IPS-18c (cell line): ENCODE results near the gene TIMM17B.

ENCODE experiments used
- H3K4me3 ChIP-seq: 2 replicates; pipeline ENCODE4 v1.7.0; 2013; ENCODE audit warnings: low read depth, mild to moderate bottlenecking, low read length, moderate library complexity; ENCODE audit not compliant: insufficient read depth
- H3K9me3 ChIP-seq: one replicate; pipeline ENCODE4 v1.6.1; 2013; ENCODE audit warnings: mild to moderate bottlenecking, low read length, moderate library complexity; ENCODE audit not compliant: control insufficient read depth, insufficient read depth

The TIMM17B gene

DNA sequence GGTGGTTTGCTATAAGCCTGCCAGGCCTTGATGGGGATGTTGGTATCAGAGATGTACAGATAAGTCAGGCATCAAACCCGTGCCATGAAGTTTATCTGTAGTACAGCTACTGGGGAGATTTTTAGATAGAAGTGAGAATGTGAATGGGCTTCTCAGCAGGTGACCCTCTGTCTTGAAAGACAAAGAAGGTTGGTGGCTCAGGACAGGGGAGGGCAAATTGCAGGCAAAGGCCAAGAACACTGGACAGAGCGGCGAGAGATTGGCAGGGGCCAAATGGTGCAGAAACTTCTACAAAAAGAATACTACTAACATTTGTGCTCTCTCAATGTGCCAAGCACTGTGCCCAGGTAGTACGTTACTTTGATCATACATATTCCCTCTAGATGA lies 23.1 kb upstream of the TIMM17B start:
- Histone ChIP-seq H3K9me3 (peaks cover 13% of the 10 kb centered on the region), H3K4me3 (no peak overlapping the region)

DNA sequence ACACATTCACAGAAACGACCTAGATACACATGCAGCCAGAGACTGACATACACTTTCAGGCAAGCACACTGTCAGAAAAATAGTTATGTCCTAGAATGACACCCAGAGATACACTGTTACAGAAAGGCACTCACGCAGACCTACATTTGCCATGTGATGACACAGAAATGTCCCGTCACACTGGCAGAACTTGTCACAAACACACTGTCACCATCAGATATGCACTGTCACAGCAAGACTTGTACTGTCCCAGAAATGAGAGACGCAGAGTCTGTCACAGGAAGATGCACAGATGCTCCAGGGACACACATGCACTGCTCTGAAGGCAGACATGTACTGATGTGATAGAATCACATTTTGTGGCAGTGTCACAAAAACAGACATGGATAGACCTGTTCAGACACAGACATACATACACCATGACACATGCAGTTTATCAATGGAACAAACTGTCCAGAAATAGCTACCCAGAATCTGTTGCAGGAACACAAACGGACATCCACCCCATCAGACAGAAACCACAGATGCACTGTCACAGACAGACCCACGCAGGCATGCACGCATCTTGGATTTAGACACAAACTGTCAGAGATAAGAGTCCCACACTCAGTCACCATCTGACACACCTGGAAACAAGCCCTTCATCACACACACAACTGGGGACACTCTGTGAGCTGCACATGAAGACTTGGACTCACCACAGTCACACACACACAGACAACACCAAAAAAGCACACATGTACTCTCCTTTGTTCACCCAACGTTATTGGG lies 22.6 kb upstream of the TIMM17B start:
- Histone ChIP-seq H3K9me3 (peaks cover 11% of the 10 kb centered on the region), H3K4me3 (peak overlapping the region; percentile 47; the same call in 1 of the 2 replicates)

DNA sequence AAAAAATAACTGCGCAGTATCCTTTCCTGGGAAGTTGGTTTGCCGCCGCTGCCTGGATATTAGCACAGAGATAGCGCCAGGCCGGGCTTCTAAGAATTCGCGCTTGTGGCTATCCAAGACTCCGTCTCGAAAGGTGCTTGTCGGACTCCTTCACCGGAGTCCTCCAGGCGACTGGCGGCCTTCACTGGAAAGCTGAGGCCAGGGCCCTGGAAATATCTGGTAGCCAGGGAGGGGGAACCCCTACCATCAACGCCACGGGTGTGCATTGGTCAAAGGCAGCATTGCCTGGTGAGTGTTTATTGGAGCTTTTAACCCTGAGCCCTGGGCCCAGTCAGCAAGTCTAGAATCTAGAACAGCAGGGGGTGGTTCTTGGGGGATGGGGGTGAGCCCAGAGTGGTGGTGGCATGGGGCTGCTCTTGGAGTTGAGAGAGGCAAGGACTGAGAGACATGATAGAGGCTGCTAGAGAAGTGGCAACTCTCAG lies 21.8 kb upstream of the TIMM17B start:
- H3K4me3 ChIP-seq: peak overlapping the region; percentile 47
- H3K9me3 ChIP-seq: peaks cover 11% of the 10 kb centered on the region

DNA sequence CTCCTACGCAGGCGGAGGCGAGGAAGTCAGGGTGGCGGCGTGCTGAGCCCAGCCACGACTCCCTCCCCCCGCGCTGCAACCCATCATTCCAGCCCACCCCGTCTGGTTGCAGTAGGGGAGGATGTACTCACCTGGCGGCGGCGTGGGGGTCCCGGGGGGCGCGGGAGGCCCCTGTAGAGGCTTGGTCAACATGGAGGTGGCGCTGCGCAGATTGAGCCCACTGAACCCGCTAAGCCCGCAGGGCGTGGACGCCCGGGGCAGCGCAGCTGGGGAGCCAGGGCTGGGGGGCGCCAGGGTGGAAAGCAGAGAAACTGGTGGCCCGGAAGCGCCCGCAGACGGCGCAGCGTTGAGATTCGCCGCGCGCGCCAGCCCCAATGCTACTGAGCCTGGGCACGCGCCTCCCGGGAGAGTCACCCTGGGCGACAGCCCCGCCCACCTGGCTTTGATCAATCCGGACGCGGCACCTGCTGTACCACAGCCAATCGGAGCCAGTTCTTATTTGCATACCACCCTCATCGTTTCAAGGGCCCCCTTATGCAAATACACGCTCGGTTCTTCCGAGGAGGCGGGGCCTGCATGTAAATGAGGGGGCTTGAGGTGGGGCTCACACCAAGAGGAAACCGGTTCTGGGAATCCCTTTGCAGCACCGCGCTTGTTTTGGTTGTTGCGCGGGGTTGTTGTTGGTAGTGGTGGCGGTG lies 21.2 kb upstream of the TIMM17B start, which contains the start of gene PIM2:
Gene PIM2 (minus strand): TSS at position 382 of the 698 bp plus-strand sequence. CDS start 190 bp downstream, at position 192.
- peak within 1 kb of the TSS; percentile 72 for H3K4me3 ChIP-seq
- H3K9me3 ChIP-seq: peaks cover 7% of the 10 kb centered on the region

DNA sequence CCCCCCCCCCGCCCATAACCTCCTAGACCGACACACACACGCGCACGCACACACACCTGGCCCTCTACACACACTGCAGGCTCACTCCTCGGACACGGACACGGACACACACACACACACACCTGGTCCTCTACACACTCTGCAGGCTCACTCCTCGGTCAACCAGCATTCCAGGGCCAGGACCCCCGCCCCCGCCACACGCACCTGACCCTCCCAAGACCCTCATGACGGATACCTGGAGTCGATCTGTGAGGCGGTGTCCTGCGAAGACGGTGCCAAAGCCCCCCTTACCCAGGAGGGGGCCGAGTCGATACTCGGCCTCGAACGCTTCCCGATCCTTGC lies 20.7 kb upstream of the TIMM17B start:
- Histone ChIP-seq H3K9me3 (peaks cover 7% of the 10 kb centered on the region), H3K4me3 (peak overlapping the region; percentile 72)

DNA sequence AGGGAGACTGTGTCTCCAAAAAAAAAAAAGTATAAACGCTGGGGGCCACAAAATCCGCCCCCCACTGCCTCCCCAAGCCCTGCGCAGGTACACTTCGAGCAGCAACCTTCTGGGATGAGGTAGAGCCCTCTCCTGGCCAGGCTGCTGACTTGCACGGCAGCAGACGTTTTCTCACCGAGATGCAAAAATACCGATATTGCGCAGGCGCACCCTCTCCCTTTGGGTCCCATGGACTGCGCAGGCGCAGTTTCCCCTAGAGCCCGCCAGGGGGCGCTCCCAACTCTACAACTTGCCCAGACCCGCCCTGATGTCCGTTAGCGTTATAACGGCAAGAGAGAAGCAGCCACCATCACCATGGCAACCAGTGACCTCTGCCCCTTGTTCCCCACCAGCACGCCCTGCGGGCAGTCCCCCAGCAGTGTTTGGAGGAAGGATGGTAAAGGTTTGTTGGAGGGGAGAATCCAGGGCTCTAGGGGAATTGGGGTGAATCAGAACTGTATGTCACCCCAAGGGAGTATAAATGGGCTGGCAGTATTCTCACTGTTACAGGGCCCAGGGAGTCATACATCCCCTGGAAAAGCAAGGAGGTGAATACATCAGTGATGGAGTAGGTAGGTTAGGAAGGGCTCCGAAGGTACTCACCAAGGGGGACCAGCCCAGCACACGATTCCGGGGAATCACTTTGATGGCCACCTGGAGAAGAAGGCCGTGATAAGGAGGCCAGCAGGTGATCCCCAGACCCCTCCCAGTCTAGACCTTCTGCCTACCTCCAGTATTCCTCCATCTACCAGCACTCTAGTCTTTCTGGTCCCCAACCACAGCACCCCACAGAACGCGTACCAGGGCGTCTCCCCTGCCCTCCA lies 19.8 kb upstream of the TIMM17B start:
- H3K4me3 ChIP-seq: peak overlapping the region; percentile 72

DNA sequence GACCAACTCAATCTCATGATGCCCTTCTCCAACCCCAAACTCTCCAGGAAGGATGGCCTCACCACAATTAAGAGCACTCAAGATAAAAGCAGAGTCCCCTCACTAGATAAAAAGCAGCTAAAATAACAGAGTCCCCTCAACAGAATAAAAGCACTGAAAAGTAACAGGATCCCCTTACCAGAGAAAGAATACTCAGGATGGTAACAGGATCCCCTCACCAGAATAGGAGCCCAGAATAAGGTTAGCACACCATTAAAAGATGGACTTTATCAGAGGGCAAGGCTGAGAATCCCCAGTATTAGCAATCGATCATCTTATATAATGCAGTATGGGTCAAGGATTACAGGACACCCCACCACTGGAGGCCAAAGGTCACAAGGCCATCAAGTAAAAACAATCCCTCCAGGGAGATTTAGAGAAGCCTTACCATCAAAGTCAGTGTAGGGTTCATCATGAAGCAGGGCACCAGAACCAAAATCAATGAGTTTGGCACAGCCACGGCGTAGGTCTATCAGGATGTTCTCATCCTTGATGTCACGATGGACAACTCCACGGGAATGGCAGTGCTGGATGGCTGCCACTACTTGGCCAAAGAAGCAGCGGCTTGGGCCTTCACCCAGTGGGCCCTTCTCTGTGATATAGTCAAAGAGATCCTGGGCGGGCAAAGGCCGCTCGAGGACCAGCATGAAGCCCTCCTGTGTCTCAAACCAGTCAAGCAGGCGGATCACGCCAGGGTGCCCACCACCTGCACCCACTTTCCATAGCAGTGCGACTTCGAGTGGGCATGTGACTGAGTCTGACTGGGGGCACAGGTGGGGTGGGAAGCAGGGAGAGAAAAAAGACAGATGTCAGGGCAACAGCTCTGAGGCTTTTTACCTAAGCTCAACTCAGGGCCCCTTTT lies 17.3 kb upstream of the TIMM17B start:
- peaks cover 10% of the 10 kb centered on the region for H3K9me3 ChIP-seq
- no peak overlapping the region for H3K4me3 ChIP-seq

More for the DNA sequence above, 19.8 kb upstream of the TIMM17B start:
- H3K9me3 ChIP-seq: peaks cover 4% of the 10 kb centered on the region

DNA sequence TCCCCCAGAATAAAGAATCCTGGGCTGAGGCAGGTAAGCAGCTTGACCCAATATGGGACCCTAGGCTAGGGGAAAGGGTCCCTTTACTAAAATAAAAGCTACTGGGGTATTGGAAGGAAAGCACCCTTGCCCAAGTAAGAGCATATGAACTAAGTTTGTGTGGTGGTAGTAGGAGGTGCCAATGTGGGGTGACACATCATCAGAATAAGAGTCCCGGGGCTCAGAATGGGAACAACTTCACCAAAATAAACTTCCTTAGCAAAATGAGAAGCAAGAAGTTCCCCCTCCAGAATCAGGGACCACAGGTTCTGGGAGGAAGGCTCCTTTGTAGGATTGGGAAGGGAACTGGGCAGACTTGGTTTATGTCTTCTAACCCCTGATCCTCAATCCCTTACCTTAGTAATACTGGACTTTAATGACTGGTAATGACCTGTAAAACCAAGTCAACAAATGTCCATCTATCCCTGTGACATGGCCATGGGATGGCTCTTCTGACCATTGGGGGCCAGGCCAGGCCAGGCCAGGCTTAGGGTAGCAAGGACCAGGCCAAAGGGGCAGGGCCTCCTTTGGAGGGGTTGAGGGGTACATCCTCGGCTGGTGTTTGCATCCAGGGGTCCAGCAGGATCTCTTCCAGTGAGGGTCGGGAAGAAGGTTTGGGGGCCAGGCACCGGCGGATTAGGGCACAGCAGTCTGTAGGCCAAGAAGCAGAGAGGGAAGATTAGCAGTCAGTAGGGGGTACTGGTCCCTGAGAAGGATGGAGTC lies 16.2 kb upstream of the TIMM17B start:
- Histone ChIP-seq H3K4me3 (peak overlapping the region; percentile 3; the same call in 1 of the 2 replicates), H3K9me3 (peaks cover 10% of the 10 kb centered on the region)

DNA sequence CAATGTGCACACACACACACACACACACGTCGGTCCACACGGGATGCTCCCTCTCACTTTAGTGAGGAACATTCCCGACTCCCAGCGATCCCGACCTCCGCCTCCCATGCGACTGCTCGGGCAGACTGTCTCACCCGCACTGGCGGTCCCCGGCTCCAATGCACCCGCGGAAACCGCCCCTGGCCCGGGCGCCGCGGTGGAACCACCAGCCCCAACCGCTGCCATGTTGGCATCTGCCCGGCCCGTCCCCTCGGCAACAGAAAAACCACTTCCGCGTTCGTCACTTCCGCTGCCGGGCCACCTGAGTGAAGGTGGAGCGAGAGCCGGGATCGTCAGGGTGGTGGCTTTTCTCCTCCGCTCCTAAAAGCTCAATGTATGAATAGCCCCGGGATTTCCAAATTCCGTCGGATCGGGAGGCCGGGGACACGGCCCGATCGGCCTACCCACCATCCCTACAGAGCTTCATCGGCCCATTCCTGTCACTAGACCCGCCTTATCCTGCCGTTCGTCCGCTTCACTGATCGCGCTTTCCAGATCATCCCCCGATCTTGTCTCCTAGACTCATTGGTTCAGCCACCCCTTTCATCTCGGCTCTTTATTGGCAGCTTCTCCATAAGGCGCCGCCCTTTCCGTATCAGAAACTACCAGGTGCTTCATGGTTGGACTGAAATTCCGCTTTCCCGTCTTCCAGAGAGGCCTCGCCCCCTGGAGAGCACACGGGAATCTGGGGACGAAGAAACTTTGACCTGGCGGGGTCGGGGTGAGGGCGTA lies 14.0 kb upstream of the TIMM17B start, which contains the start of gene SLC35A2:
Gene SLC35A2 (minus strand): TSS at position 235 of the 771 bp plus-strand sequence. CDS start 10 bp downstream, at position 225.
- peak within 1 kb of the TSS; percentile 64 for H3K4me3 ChIP-seq
- peaks cover 7% of the 10 kb centered on the region for H3K9me3 ChIP-seq

DNA sequence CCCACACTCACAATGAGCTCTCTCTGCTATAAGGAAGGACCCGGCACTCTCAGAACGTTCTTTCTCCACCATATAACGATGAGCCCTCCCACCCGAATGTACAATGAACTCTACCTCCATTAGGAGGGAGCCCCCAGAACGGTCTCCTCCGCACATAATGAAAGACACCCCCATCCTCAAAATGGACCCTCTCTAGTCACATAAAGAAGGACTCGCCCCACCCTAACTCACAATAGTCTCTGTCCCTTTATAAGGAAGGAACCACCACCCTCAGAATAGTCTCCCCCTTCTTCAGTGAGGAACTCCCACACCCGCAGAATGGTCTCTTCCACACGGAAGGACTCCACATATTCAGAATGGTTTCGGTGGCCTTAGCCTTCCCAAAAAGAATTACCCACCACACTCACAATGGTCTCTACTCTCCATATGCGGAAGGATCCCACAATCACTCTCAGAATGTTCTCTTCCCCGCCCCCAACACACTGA lies 13.4 kb upstream of the TIMM17B start:
- peak overlapping the region; percentile 64 for H3K4me3 ChIP-seq
- peaks cover 5% of the 10 kb centered on the region for H3K9me3 ChIP-seq

DNA sequence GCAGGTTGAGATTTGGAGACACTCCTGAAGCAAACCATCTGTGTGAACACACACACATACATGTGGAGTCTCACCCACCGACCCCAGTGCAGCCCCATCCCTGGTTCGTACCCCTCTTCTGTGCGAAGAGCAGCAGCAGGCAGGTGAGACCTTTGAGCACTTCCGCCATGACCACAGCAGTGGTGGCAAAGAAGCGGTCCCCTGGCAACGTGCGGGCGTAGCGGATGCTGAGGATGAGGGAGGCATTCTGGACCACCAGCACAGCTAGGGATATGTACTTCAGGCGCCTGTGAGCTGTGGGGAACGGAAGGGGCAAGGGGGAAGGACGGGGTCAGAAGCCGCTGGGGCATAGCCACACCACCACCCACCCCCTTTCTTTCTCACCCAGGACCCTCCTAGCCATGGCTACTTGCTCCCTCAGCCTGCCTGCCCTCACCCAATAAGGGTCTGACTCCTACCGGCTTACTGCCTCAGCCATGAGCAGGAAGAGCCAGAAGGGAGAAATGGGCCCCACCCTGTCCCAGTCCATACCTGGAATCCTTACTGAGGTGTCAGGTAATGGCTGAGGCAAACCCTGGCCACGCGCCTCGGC lies 12.2 kb upstream of the TIMM17B start:
- H3K4me3 ChIP-seq: no peak overlapping the region
- peaks cover 5% of the 10 kb centered on the region for H3K9me3 ChIP-seq

DNA sequence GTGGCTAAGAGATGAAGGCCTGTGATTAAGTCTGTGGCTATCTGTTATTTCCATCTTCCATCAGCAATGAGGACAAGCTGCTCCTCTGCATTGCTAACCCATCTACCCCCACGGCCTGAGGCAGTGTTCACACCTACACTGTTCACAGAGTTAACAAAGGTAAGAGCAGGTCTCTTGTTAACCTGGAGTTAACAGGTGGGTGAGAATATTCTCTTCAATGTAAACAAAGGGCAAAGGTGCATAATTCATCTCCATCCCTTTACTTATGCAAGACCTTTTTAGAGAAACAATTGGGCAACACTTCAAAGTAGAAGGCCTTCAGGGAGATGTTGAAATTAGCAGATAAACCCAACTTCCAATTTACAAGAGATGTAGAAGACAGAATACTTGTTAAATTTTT lies 11.0 kb upstream of the TIMM17B start:
- H3K9me3 ChIP-seq: peaks cover 5% of the 10 kb centered on the region
- no peak overlapping the region for H3K4me3 ChIP-seq

DNA sequence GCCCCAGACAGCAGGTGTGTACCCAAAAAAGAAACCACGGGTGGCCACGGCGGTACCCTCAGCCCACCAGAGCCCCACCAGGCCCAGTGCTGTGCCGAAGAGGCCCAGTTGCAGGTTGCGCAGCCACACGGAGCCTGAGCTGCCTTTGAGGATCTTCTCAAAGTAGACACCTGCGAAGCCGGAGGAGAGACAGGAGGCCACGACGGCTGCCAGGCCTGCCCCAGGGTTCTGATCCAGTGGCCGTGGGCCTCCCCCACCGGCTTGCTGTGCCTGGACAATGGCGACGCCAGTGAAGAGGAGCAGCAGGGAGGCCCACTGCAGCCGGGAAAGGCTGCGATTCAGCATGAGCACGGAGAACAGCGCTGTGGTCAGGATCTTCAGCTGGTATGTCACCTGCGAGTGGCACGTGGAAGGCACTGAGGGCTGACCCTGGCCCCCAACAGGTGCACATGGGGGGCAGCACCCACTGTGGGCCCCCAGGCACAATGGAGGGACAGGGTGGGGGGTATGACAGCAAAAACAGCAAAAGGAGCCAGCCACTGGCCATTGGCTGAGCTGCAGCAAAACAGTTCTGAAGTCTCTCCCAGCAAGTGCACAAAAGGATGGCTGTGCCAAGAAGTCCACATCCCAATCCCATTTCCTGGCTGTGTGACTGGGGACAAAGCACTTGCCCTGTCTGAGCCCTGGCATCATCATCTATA lies 7.7 kb upstream of the TIMM17B start:
- no peak overlapping the region for H3K4me3 ChIP-seq
- H3K9me3 ChIP-seq: peaks cover 10% of the 10 kb centered on the region

DNA sequence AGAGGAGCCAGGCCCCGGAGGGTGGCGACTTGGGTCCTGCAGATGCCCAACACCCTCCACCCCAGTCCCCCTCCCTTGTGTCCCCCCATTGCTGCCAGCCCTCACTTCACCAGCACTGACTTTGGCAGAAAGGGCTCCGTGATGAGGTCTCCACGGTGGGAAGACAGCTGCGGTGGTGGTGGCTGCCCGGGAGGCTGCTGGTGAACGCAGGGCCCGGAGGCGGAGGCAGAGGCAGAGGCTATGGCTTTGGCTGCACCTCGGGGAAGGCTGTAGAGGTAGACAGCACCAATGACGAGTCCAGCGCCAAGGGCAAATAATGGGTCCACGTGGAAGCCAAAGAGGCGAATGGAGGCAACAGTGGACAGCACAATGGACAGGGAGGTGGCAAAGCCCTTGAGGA lies 7.1 kb upstream of the TIMM17B start:
- peaks cover 10% of the 10 kb centered on the region for H3K9me3 ChIP-seq
- H3K4me3 ChIP-seq: no peak overlapping the region
